HCT116 (cell line): ENCODE data around the gene CSF1R. TPM values are rescaled to one million over a fixed set of nuclear protein-coding genes. Genes with fewer than 3 reads are reported as not detected.

Experiments used
- ATAC-seq: fragments of 200-7000 bp; cut with Tn5 transposase; 2 replicates; pipeline ENCODE4 v1.9.1; 2020; ENCODE audit warnings: mild to moderate bottlenecking, moderate library complexity
- BruUV-seq: library from RNA; stranded (reverse); fragments of 400-500 nt; replicated peaks from 2 replicates; lab custom pipeline; 2021; lab: Mats Ljungman, UMichigan
- CTCF ChIA-PET: fragments of 300-600 bp; sonication (Branson Sonifier 250); formaldehyde crosslinking; loops from one replicate; lab custom pipeline; 2021; ENCODE audit warnings: antibody characterized with exemption; lab: Charles Lee
- POLR2A ChIA-PET: fragments of 300-600, 350-600 bp; sonication (Branson Sonifier 250); formaldehyde crosslinking; loops from one replicate; lab custom pipeline; 2021; ENCODE audit warnings: antibody characterized with exemption; lab: Charles Lee
- RAD21 ChIA-PET, 2 experiments: fragments of 300-600 bp; sonication (Branson Sonifier 250); formaldehyde crosslinking; loops; one replicate each; lab custom pipeline; 2023; ENCODE audit warnings: low total read pairs in 2 of 2; ENCODE audit not compliant: uncharacterized antibody in 2 of 2, unreplicated experiment in 2 of 2, low non-redundant PET in 1 of 2; lab: Charles Lee
- DNase-seq: peaks from one replicate; pipeline ENCODE4 v3.0.0-alpha.2; 2010; ENCODE audit warnings: low read depth, low spot score
- H2AFZ ChIP-seq: fragments of 200-600 bp; shearing (Covaris generic), sonication (generic); 2 replicates; pipeline ENCODE4 v1.6.1; 2017; ENCODE audit warnings: low read depth, mixed run types, mixed read lengths, antibody characterized with exemption, low read length; ENCODE audit not compliant: poor library complexity, severe bottlenecking
- H3K27ac ChIP-seq: 2 replicates; pipeline ENCODE4 v1.5.1; 2012; ENCODE audit warnings: low read depth, low read length
- H3K27me3 ChIP-seq: fragments of 200-600 bp; sonication (generic); 2 replicates; pipeline ENCODE4 v1.6.1; 2016; ENCODE audit warnings: mixed run types, low read length, mixed read lengths; ENCODE audit not compliant: insufficient read depth
- H3K36me3 ChIP-seq, 2 experiments: fragments of 200-500 bp in 1 of 2; fragments of 200-600 bp in 1 of 2; sonication (Bioruptor generic) in 1 of 2; sonication (generic) in 1 of 2; 2 replicates each; pipeline versions ENCODE4 v1.5.1 to v1.6.1; 2014 to 2016; ENCODE audit warnings: low read length in 2 of 2, inconsistent platforms in 1 of 2, mixed read lengths in 1 of 2, mixed run types in 1 of 2; ENCODE audit not compliant: insufficient read depth in 2 of 2, control insufficient read depth in 1 of 2
- H3K4me1 ChIP-seq, 2 experiments: fragments of 200-600 bp in 1 of 2; sonication (generic) in 1 of 2; 2 replicates each; pipeline versions ENCODE4 v1.5.1 to v1.6.1; 2012 to 2017; ENCODE audit warnings: low read length in 2 of 2, inconsistent platforms in 1 of 2, mild to moderate bottlenecking in 1 of 2, mixed read lengths in 1 of 2, mixed run types in 1 of 2, moderate library complexity in 1 of 2; ENCODE audit not compliant: insufficient read depth in 2 of 2, control insufficient read depth in 1 of 2
- H3K4me2 ChIP-seq: fragments of 200-600 bp; sonication (generic); 2 replicates; pipeline ENCODE4 v1.6.1; 2017; ENCODE audit warnings: mixed run types, low read length, mixed read lengths
- H3K4me3 ChIP-seq, 2 experiments: fragments of 200-600 bp in 1 of 2; sonication (generic) in 1 of 2; replicated peaks in 1 of 2; 2 replicates each; pipeline ENCODE4 v1.5.1; 2011 to 2016; ENCODE audit warnings: low read length in 2 of 2, control low read depth in 1 of 2, low read depth in 1 of 2, mild to moderate bottlenecking in 1 of 2, mixed read lengths in 1 of 2, mixed run types in 1 of 2
- H3K79me2 ChIP-seq: fragments of 200-600 bp; sonication (generic); 2 replicates; pipeline ENCODE4 v1.6.1; 2017; ENCODE audit warnings: mild to moderate bottlenecking, mixed run types, low read length, moderate library complexity, mixed read lengths; ENCODE audit not compliant: insufficient read depth
- H3K9ac ChIP-seq: fragments of 200-600 bp; sonication (generic); 2 replicates; pipeline ENCODE4 v1.6.1; 2016; ENCODE audit warnings: low read length, mixed read lengths
- H3K9me2 ChIP-seq: fragments of 200-600 bp; sonication (generic), shearing (Covaris generic); 2 replicates; pipeline ENCODE4 v1.6.1; 2017; ENCODE audit warnings: mixed run types, mild to moderate bottlenecking, moderate library complexity; ENCODE audit not compliant: insufficient read depth
- H3K9me3 ChIP-seq, 2 experiments: fragments of 200-500 bp in 1 of 2; fragments of 200-600 bp in 1 of 2; sonication (Bioruptor generic) in 1 of 2; sonication (generic) in 1 of 2; 2 replicates each; pipeline ENCODE4 v1.6.1; 2014 to 2017; ENCODE audit warnings: low read length in 2 of 2, mixed read lengths in 2 of 2, inconsistent platforms in 1 of 2, low read depth in 1 of 2, mild to moderate bottlenecking in 1 of 2, mixed run types in 1 of 2, moderate library complexity in 1 of 2; ENCODE audit not compliant: control insufficient read depth in 1 of 2, insufficient read depth in 1 of 2
- H4K20me1 ChIP-seq: fragments of 200-600 bp; sonication (generic), shearing (Covaris generic); 2 replicates; pipeline ENCODE4 v1.6.1; 2017; ENCODE audit warnings: mixed run types, mild to moderate bottlenecking, moderate library complexity; ENCODE audit not compliant: insufficient read depth
- ATF3 ChIP-seq: IDR thresholded peaks from 2 replicates; pipeline ENCODE4 v1.6.1; 2012
- CBX3 ChIP-seq: IDR thresholded peaks from 2 replicates; pipeline ENCODE4 v1.6.1; 2012; ENCODE audit warnings: low read depth
- CEBPB ChIP-seq: IDR thresholded peaks from 2 replicates; pipeline ENCODE4 v1.6.1; 2012; ENCODE audit warnings: low read depth
- CTCF ChIP-seq, 3 experiments: fragments of 200-600 bp in 1 of 3; sonication (generic) in 1 of 3; IDR thresholded peaks in 2 of 3; conservative IDR thresholded peaks in 1 of 3; 2 replicates each; pipeline ENCODE4 v1.5.1; 2012 to 2017; ENCODE audit warnings: low read depth in 2 of 3, low read length in 2 of 3, antibody characterized with exemption in 1 of 3, borderline replicate concordance in 1 of 3, control low read depth in 1 of 3, mild to moderate bottlenecking in 1 of 3, mixed read lengths in 1 of 3, mixed run types in 1 of 3, moderate library complexity in 1 of 3; ENCODE audit not compliant: insufficient read depth in 1 of 3
- ELF1 ChIP-seq: IDR thresholded peaks from 2 replicates; pipeline ENCODE4 v1.6.1; 2012; ENCODE audit warnings: low read depth, borderline replicate concordance
- EZH2 ChIP-seq: fragments of 200-600 bp; sonication (generic); IDR thresholded peaks from 2 replicates; pipeline ENCODE4 v1.6.1; 2017; ENCODE audit warnings: antibody characterized with exemption, mixed run types
- MAX ChIP-seq: IDR thresholded peaks from 2 replicates; pipeline ENCODE4 v1.6.1; 2012
- POLR2A ChIP-seq: IDR thresholded peaks from 2 replicates; pipeline ENCODE4 v1.7.0; 2011; ENCODE audit warnings: borderline replicate concordance; ENCODE audit not compliant: insufficient read depth, insufficient read length; ENCODE audit errors: extremely low read depth
- POLR2AphosphoS5 ChIP-seq: IDR thresholded peaks from 2 replicates; pipeline ENCODE4 v1.6.1; 2011; ENCODE audit warnings: mild to moderate bottlenecking, low read depth, low read length, moderate library complexity
- RAD21 ChIP-seq: IDR thresholded peaks from 2 replicates; pipeline ENCODE4 v1.6.1; 2012; ENCODE audit warnings: low read depth, mild to moderate bottlenecking
- REST ChIP-seq: IDR thresholded peaks from 2 replicates; pipeline ENCODE4 v1.6.1; 2012; ENCODE audit warnings: low read depth
- SP1 ChIP-seq: IDR thresholded peaks from 2 replicates; pipeline ENCODE4 v1.6.1; 2012; ENCODE audit warnings: low read depth
- ZFX ChIP-seq: fragments of 450-650 bp; IDR thresholded peaks from 2 replicates; pipeline ENCODE4 v1.6.1; 2017
- ZNF274 ChIP-seq: fragments of 200-500 bp; sonication (Bioruptor generic); IDR thresholded peaks from 2 replicates; pipeline ENCODE4 v1.6.1; 2014; ENCODE audit warnings: mild to moderate bottlenecking, low read depth, low read length, inconsistent platforms
- intact Hi-C: fragments of 100-400 bp; cut with micrococcal nuclease; formaldehyde crosslinking; loops from 2 replicates; pipeline ENCODE4 v1.10.0; 2022
- total RNA-seq: library from RNA; stranded (reverse); gene quantifications from one replicate; pipeline ENCODE4 v1.2.1, GENCODE V29; 2021; ENCODE audit not compliant: unreplicated experiment

Gene CSF1R
- total RNA-seq, 1 experiment from 2014 or later, result 0.17 TPM

GRCh38 chr5:150061538-150061995 lies 24.8 kb downstream of the CSF1R start:
- H3K4me3 ChIP-seq, result no peak overlapping the region
- H3K9me3 ChIP-seq, result no peaks in the 10 kb centered on the region
- ChIA-PET CTCF (no interaction called here), RAD21 (no interaction called here), POLR2A (no interaction called here)
- H3K9ac ChIP-seq, result no peak overlapping the region
- H4K20me1 ChIP-seq, result no peaks in the 10 kb centered on the region
- H2AFZ ChIP-seq, result no peak overlapping the region
- H3K36me3 ChIP-seq, result no peaks in the 10 kb centered on the region
- H3K27ac ChIP-seq, result no peak overlapping the region
- no TSS peak for BruUV-seq
- peaks cover 0 to 7% of the 10 kb centered on the region in 2 experiments; a peak in 1 of 4 replicates for H3K4me1 ChIP-seq
- H3K27me3 ChIP-seq, result no peaks in the 10 kb centered on the region
- no peak for ATAC-seq
- no peaks in the 10 kb centered on the region for H3K79me2 ChIP-seq
- no peaks in the 10 kb centered on the region for H3K9me2 ChIP-seq
- intact Hi-C loops, result no loop called here
- TF ChIP-seq MAX (no peak), POLR2A (no peak), CTCF (IDR thresholded peaks at IDR 0.05 in 2 of 3, conservative IDR thresholded peaks at IDR 0.05 in 1 of 3; ENCODE audit: borderline replicate concordance in 1 of 3, insufficient read depth in 1 of 3, low read depth in 2 of 3, low read length in 2 of 3) (no peak), REST (no peak), ZFX (no peak), RAD21 (no peak), ELF1 (no peak), ATF3 (no peak), SP1 (no peak), POLR2AphosphoS5 (no peak), EZH2 (no peak), ZNF274 (no peak), CEBPB (no peak), CBX3 (no peak)
- no peak overlapping the region for H3K4me2 ChIP-seq
- DNase-seq, result no peak
